Loucy (cell line): ENCODE measurements around the gene BPI.

Source experiments
- H2AFZ ChIP-seq: fragments of 200-600 bp; sonication (generic); 2 replicates; pipeline ENCODE4 v1.6.0; 2016; ENCODE audit warnings: antibody characterized with exemption, mild to moderate bottlenecking, low read length, moderate library complexity
- H3F3A ChIP-seq: fragments of 200-600 bp; 2 replicates; pipeline ENCODE4 v1.6.0; 2016; ENCODE audit warnings: antibody characterized with exemption, low read depth, mild to moderate bottlenecking
- H3K27me3 ChIP-seq: fragments of 200-600 bp; sonication (generic); 2 replicates; pipeline ENCODE4 v1.6.1; 2014; ENCODE audit warnings: low read length, mild to moderate bottlenecking; ENCODE audit not compliant: insufficient read depth, poor library complexity, severe bottlenecking
- H3K36me3 ChIP-seq: fragments of 200-600 bp; sonication (generic); 2 replicates; pipeline ENCODE4 v1.6.1; 2016; ENCODE audit warnings: low read length; ENCODE audit not compliant: insufficient read depth
- H3K4me1 ChIP-seq: fragments of 200-600 bp; sonication (generic); 2 replicates; pipeline ENCODE4 v1.5.1; 2014; ENCODE audit warnings: low read length, mild to moderate bottlenecking; ENCODE audit not compliant: insufficient read depth, poor library complexity, severe bottlenecking
- H3K4me2 ChIP-seq: fragments of 200-600 bp; sonication (generic); 2 replicates; pipeline ENCODE4 v1.6.0; 2014; ENCODE audit warnings: antibody characterized with exemption, low read length, low read depth, mild to moderate bottlenecking; ENCODE audit not compliant: poor library complexity, severe bottlenecking
- H3K4me3 ChIP-seq: fragments of 200-600 bp; sonication (generic); 2 replicates; pipeline ENCODE4 v1.5.1; 2014; ENCODE audit warnings: low read length, mild to moderate bottlenecking, mixed read lengths; ENCODE audit not compliant: poor library complexity, severe bottlenecking
- H3K79me2 ChIP-seq: fragments of 200-600 bp; sonication (generic); 2 replicates; pipeline ENCODE4 v1.6.1; 2014; ENCODE audit warnings: low read length; ENCODE audit not compliant: insufficient read depth
- H3K9ac ChIP-seq: fragments of 200-600 bp; sonication (generic); 2 replicates; pipeline ENCODE4 v1.6.0; 2014; ENCODE audit warnings: mild to moderate bottlenecking, low read depth, low read length, moderate library complexity; ENCODE audit not compliant: poor library complexity, severe bottlenecking
- H3K9me2 ChIP-seq: fragments of 200-600 bp; sonication (generic); replicated peaks from 2 replicates; pipeline ENCODE4 v1.6.1; 2016; ENCODE audit warnings: low read depth, low read length, mixed read lengths
- H3K9me3 ChIP-seq: fragments of 200-600 bp; sonication (generic); 2 replicates; pipeline ENCODE4 v1.6.1; 2014; ENCODE audit warnings: mild to moderate bottlenecking, antibody characterized with exemption, low read length, low read depth; ENCODE audit not compliant: insufficient read depth
- H4K20me1 ChIP-seq: fragments of 200-600 bp; sonication (generic); 2 replicates; pipeline ENCODE4 v1.6.0; 2014; ENCODE audit warnings: antibody characterized with exemption, low read length, mild to moderate bottlenecking; ENCODE audit not compliant: insufficient read depth, poor library complexity, severe bottlenecking
- EZH2phosphoT487 ChIP-seq: fragments of 200-600 bp; IDR thresholded peaks from 2 replicates; pipeline ENCODE4 v1.6.1; 2018; ENCODE audit warnings: antibody characterized with exemption, mild to moderate bottlenecking, moderate library complexity, borderline replicate concordance
- TF ChIP-seq, protein P1 (sequence below): fragments of 200-600 bp; sonication (generic); conservative IDR thresholded peaks from 2 replicates; pipeline ENCODE4 v1.5.1; 2014; ENCODE audit warnings: mild to moderate bottlenecking, antibody characterized with exemption, low read length

BPI gene

GRCh38 chr20:38302786-38303185 is 1.2 kb upstream of the BPI start:
- Histone ChIP-seq H4K20me1 (no peaks in the 10 kb centered on the region), H3K27me3 (no peaks in the 10 kb centered on the region), H3K9me2 (no peaks in the 10 kb centered on the region), H3K36me3 (no peaks in the 10 kb centered on the region), H3K4me1 (peaks cover 19% of the 10 kb centered on the region), H3K9me3 (no peaks in the 10 kb centered on the region), H3K4me3 (no peak overlapping the region), H3K79me2 (no peaks in the 10 kb centered on the region), H3K4me2 (no peak overlapping the region), H3K9ac (no peak overlapping the region), H2AFZ (no peak overlapping the region), H3F3A (no peaks in the 10 kb centered on the region)
- TF ChIP-seq, protein P1, sequence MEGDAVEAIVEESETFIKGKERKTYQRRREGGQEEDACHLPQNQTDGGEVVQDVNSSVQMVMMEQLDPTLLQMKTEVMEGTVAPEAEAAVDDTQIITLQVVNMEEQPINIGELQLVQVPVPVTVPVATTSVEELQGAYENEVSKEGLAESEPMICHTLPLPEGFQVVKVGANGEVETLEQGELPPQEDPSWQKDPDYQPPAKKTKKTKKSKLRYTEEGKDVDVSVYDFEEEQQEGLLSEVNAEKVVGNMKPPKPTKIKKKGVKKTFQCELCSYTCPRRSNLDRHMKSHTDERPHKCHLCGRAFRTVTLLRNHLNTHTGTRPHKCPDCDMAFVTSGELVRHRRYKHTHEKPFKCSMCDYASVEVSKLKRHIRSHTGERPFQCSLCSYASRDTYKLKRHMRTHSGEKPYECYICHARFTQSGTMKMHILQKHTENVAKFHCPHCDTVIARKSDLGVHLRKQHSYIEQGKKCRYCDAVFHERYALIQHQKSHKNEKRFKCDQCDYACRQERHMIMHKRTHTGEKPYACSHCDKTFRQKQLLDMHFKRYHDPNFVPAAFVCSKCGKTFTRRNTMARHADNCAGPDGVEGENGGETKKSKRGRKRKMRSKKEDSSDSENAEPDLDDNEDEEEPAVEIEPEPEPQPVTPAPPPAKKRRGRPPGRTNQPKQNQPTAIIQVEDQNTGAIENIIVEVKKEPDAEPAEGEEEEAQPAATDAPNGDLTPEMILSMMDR, result no peak
- no peak for TF ChIP-seq EZH2phosphoT487

DNA sequence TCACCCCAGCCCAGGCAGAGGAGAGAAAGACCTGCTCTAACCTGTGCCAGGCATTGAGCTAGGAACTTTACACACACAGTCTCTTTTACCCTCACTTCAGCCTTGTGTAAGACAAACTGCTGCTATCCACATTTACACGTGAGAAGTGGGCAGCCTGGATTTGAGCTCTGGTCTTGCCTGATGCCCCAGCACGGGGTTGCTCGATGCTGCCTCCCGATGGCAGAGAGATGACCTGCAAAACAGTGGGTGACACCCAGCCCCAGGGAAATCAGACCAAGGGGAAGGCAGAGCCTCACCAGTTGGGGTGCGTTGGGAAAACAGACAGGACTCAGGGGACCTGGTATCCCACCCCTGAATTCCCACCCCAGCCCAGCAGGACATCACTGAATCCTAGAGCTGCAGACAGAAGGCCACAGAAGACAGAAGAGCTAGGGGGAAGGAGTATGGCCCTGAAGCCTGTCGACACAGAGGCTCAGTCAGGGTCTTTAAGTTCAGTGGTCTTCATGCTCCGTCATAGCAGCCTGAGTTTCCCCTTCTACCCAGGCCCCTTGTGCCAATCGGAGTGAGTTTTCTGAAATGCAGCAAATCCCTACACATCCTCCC is 990 bp downstream of the BPI start:
- no peaks in the 10 kb centered on the region for H3K79me2 ChIP-seq
- TF ChIP-seq, protein P1, result peak; percentile 76
- no peak for TF ChIP-seq EZH2phosphoT487

DNA sequence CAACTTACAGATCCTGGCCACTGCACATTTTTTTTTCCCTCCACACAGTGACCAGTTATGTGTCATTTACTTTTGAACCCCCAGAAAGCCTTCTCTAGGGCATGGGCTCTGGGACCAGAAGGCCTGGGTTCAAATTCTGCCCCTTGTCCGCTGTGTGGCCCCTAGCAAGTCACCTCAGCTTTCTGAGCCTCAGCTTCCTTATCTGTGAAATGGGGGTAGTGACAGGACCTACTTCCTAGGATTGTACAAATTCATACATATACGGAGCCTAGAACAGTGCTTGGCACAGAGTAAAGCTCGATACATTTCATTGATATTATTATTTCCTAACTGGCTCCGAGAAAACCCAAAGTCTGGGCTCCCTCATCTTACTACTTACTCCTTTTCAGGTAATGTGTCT is 1.6 kb downstream of the BPI start:
- no peaks in the 10 kb centered on the region for H4K20me1 ChIP-seq
- no peaks in the 10 kb centered on the region for H3F3A ChIP-seq
- no peak overlapping the region for H2AFZ ChIP-seq
- H3K9me3 ChIP-seq, result no peaks in the 10 kb centered on the region
- H3K9me2 ChIP-seq, result no peaks in the 10 kb centered on the region
- TF ChIP-seq EZH2phosphoT487, result no peak
- TF ChIP-seq, protein P1, result no peak
- no peaks in the 10 kb centered on the region for H3K79me2 ChIP-seq
- no peaks in the 10 kb centered on the region for H3K27me3 ChIP-seq
- no peak overlapping the region for H3K9ac ChIP-seq
- H3K4me3 ChIP-seq, result no peak overlapping the region
- H3K4me2 ChIP-seq, result no peak overlapping the region
- H3K36me3 ChIP-seq, result no peaks in the 10 kb centered on the region
- H3K4me1 ChIP-seq, result peaks cover 19% of the 10 kb centered on the region

More for the DNA sequence above, 990 bp downstream of the BPI start:
- peaks cover 19% of the 10 kb centered on the region for H3K4me1 ChIP-seq
- H3K4me3 ChIP-seq, result no peak overlapping the region
- H3K36me3 ChIP-seq, result no peaks in the 10 kb centered on the region
- no peaks in the 10 kb centered on the region for H3K27me3 ChIP-seq
- H3K4me2 ChIP-seq, result peak overlapping the region; percentile 75
- H3K9ac ChIP-seq, result no peak overlapping the region
- no peak overlapping the region for H2AFZ ChIP-seq
- H3K9me3 ChIP-seq, result no peaks in the 10 kb centered on the region
- H3K9me2 ChIP-seq, result no peaks in the 10 kb centered on the region
- H3F3A ChIP-seq, result no peaks in the 10 kb centered on the region
- H4K20me1 ChIP-seq, result no peaks in the 10 kb centered on the region
